Stimulated activated CD8-positive, alpha-beta memory T cell treated with anti-CD3 and anti-CD28 coated beads, Interleukin-15, amount 100 ng/mL, for 48 hours (primary cell): ENCODE measurements around the gene COMMD2.

Experiments used
- DNase-seq, 2 donors: peaks; one replicate each; pipeline ENCODE4 v3.0.0-alpha.2; 2020; ENCODE audit warnings: low read depth in 2 of 2

Gene COMMD2

GRCh38 chr3:149702691-149703441, 49.4 kb downstream of the COMMD2 start:
- DNase-seq: no peak

GRCh38 chr3:149701977-149702350, 50.3 kb downstream of the COMMD2 start:
- DNase-seq: no peak

GRCh38 chr3:149701206-149701976, 50.9 kb downstream of the COMMD2 start:
- DNase-seq: peak in 1 of 2 donors; percentile 22
